H1 (cell line): Measurements from ENCODE around the gene WDR59. TPM values are rescaled to one million over a fixed set of nuclear protein-coding genes. Genes with fewer than 3 reads are reported as not detected.

ENCODE experiments used
- CTCF ChIA-PET: fragments of 300-600 bp; sonication (Branson Sonifier 250); formaldehyde crosslinking; loops from one replicate; lab custom pipeline; 2021; ENCODE audit not compliant: partially characterized antibody; lab: Charles Lee
- POLR2A ChIA-PET: fragments of 300-600 bp; sonication (Branson Sonifier 250); formaldehyde crosslinking; loops from one replicate; lab custom pipeline; 2021; ENCODE audit warnings: inconsistent platforms; ENCODE audit not compliant: partially characterized antibody; lab: Charles Lee
- DNase-seq, 2 experiments: peaks; one replicate each; pipeline versions ENCODE4 v3.0.0 to v3.0.0-alpha.2; 2010 to 2022; ENCODE audit warnings: low spot score in 2 of 2, low read depth in 1 of 2, mixed read lengths in 1 of 2
- FAIRE-seq: peaks from 2 replicates; lab custom pipeline; 2011; peaks lifted over from hg19 to GRCh38; lab: Jason Lieb, UNC
- H2AFZ ChIP-seq: 2 replicates; pipeline ENCODE4 v1.8.1; 2012; ENCODE audit warnings: low read length, inconsistent platforms
- H2AK5ac ChIP-seq: 2 replicates; pipeline ENCODE4 v1.6.1; 2013; ENCODE audit warnings: low read depth, low read length
- H2BK120ac ChIP-seq: replicated peaks from 2 replicates; pipeline ENCODE3; 2013; ENCODE audit warnings: low read depth, low read length, inconsistent platforms
- H2BK12ac ChIP-seq: 2 replicates; pipeline ENCODE4 v1.6.1; 2013; ENCODE audit warnings: low read depth, low read length
- H2BK15ac ChIP-seq: 2 replicates; pipeline ENCODE4 v1.6.1; 2013; ENCODE audit warnings: low read length
- H2BK20ac ChIP-seq: 2 replicates; pipeline ENCODE4 v1.6.1; 2013; ENCODE audit warnings: low read length
- H2BK5ac ChIP-seq: 2 replicates; pipeline ENCODE4 v1.6.1; 2013; ENCODE audit warnings: low read depth, low read length
- H3K14ac ChIP-seq: 2 replicates; pipeline ENCODE4 v1.6.1; 2013; ENCODE audit warnings: inconsistent platforms; ENCODE audit not compliant: insufficient read length
- H3K18ac ChIP-seq: 2 replicates; pipeline ENCODE4 v1.6.1; 2013; ENCODE audit warnings: low read length; ENCODE audit errors: extremely low read depth
- H3K23ac ChIP-seq: 2 replicates; pipeline ENCODE4 v1.6.1; 2013; ENCODE audit warnings: inconsistent platforms; ENCODE audit not compliant: insufficient read length
- H3K23me2 ChIP-seq: 2 replicates; pipeline ENCODE4 v1.6.1; 2013; ENCODE audit warnings: low read depth, low read length
- H3K27ac ChIP-seq: 2 replicates; pipeline ENCODE4 v1.6.1; 2011; ENCODE audit warnings: low read depth, low read length, inconsistent platforms
- H3K27me3 ChIP-seq, 4 experiments: replicated peaks in 1 of 4; 1 replicate in 1 of 4; 2 replicates in 3 of 4; pipeline versions ENCODE4 v1.6.1 to v1.8.1; 2011 to 2013; ENCODE audit warnings: low read length in 3 of 4, mild to moderate bottlenecking in 3 of 4, inconsistent platforms in 2 of 4, mixed read lengths in 2 of 4, moderate library complexity in 1 of 4; ENCODE audit not compliant: control insufficient read depth in 3 of 4, insufficient read depth in 3 of 4; ENCODE audit errors: extremely low read depth in 1 of 4
- H3K36me3 ChIP-seq, 4 experiments: 2 replicates each; pipeline versions ENCODE4 v1.6.1 to v1.8.1; 2011 to 2013; ENCODE audit warnings: mild to moderate bottlenecking in 4 of 4, low read length in 3 of 4, moderate library complexity in 2 of 4, control low read depth in 1 of 4, inconsistent platforms in 1 of 4; ENCODE audit not compliant: insufficient read depth in 4 of 4, control insufficient read depth in 2 of 4
- H3K4ac ChIP-seq: replicated peaks from 2 replicates; pipeline ENCODE3; 2013; ENCODE audit warnings: low read length, low read depth, mixed read lengths, inconsistent platforms; ENCODE audit not compliant: insufficient read length
- H3K4me1 ChIP-seq, 4 experiments: replicated peaks in 1 of 4; 1 replicate in 1 of 4; 2 replicates in 3 of 4; pipeline versions ENCODE4 v1.6.1 to v1.8.1; 2011 to 2013; ENCODE audit warnings: low read length in 3 of 4, inconsistent platforms in 2 of 4, mixed read lengths in 1 of 4; ENCODE audit not compliant: insufficient read depth in 4 of 4, control insufficient read depth in 3 of 4
- H3K4me2 ChIP-seq, 2 experiments: 2 replicates each; pipeline versions ENCODE4 v1.6.1 to v1.8.1; 2011 to 2013; ENCODE audit warnings: low read depth in 2 of 2, low read length in 2 of 2, control low read depth in 1 of 2, inconsistent platforms in 1 of 2, mild to moderate bottlenecking in 1 of 2; ENCODE audit not compliant: insufficient read depth in 1 of 2
- H3K4me3 ChIP-seq, 4 experiments: fragments of 200-600, 300-600 bp in 1 of 4; sonication (generic), shearing (Covaris generic), sonication (Bioruptor Twin) in 1 of 4; 2 replicates each; pipeline versions ENCODE4 v1.5.1 to v1.8.1; 2011 to 2016; ENCODE audit warnings: low read length in 4 of 4, low read depth in 3 of 4, control low read depth in 2 of 4, inconsistent platforms in 2 of 4, mild to moderate bottlenecking in 2 of 4, mixed read lengths in 1 of 4, moderate library complexity in 1 of 4; ENCODE audit not compliant: insufficient read depth in 2 of 4; ENCODE audit errors: extremely low read depth in 1 of 4
- H3K56ac ChIP-seq: replicated peaks from 2 replicates; pipeline ENCODE3; 2013; ENCODE audit warnings: low read depth, mild to moderate bottlenecking, mixed read lengths, low read length, inconsistent platforms; ENCODE audit not compliant: insufficient read length
- H3K79me1 ChIP-seq: 2 replicates; pipeline ENCODE4 v1.6.1; 2013; ENCODE audit warnings: low read depth, low read length, control low read depth
- H3K79me2 ChIP-seq, 2 experiments: 2 replicates each; pipeline versions ENCODE4 v1.6.1 to v1.8.1; 2012 to 2013; ENCODE audit warnings: low read length in 2 of 2, mild to moderate bottlenecking in 2 of 2, inconsistent platforms in 1 of 2; ENCODE audit not compliant: insufficient read depth in 2 of 2, control insufficient read depth in 1 of 2
- H3K9ac ChIP-seq, 4 experiments: replicated peaks in 1 of 4; 1 replicate in 1 of 4; 2 replicates in 3 of 4; pipeline versions ENCODE4 v1.6.1 to v1.8.1; 2011 to 2013; ENCODE audit warnings: low read depth in 3 of 4, low read length in 3 of 4, control low read depth in 2 of 4, mild to moderate bottlenecking in 2 of 4, moderate library complexity in 2 of 4, inconsistent platforms in 1 of 4; ENCODE audit errors: extremely low read depth in 1 of 4
- H3K9me3 ChIP-seq, 2 experiments: 2 replicates each; pipeline versions ENCODE4 v1.6.1 to v1.8.1; 2012 to 2013; ENCODE audit warnings: mild to moderate bottlenecking in 2 of 2, moderate library complexity in 2 of 2, control low read depth in 1 of 2, inconsistent platforms in 1 of 2, low read depth in 1 of 2, low read length in 1 of 2, mixed read lengths in 1 of 2; ENCODE audit not compliant: insufficient read depth in 2 of 2
- H4K20me1 ChIP-seq, 2 experiments: replicated peaks in 1 of 2; 2 replicates each; pipeline versions ENCODE3 to v1.8.1; 2011 to 2013; ENCODE audit warnings: inconsistent platforms in 2 of 2, low read length in 2 of 2, mild to moderate bottlenecking in 1 of 2; ENCODE audit not compliant: insufficient read depth in 2 of 2, control insufficient read depth in 1 of 2
- H4K5ac ChIP-seq: 2 replicates; pipeline ENCODE4 v1.6.1; 2013; ENCODE audit warnings: low read length, low read depth, mixed read lengths, inconsistent platforms; ENCODE audit not compliant: insufficient read length
- H4K8ac ChIP-seq: 2 replicates; pipeline ENCODE4 v1.8.0; 2013; ENCODE audit warnings: mild to moderate bottlenecking, moderate library complexity, low read length, inconsistent platforms; ENCODE audit not compliant: insufficient read depth; ENCODE audit errors: extremely low read depth
- H4K91ac ChIP-seq: replicated peaks from 2 replicates; pipeline ENCODE3; 2013; ENCODE audit warnings: low read length, mixed read lengths, inconsistent platforms; ENCODE audit not compliant: insufficient read length
- EGR1 ChIP-seq: IDR thresholded peaks from 2 replicates; pipeline ENCODE4 v1.6.1; 2011; ENCODE audit warnings: low read depth, low read length, borderline replicate concordance
- HDAC6 ChIP-seq: IDR thresholded peaks from one replicate; pipeline ENCODE4 v1.7.1; 2012; ENCODE audit warnings: low read depth, mild to moderate bottlenecking, inconsistent platforms, low read length, moderate library complexity
- KDM1A ChIP-seq: fragments of 200-600, 300-600 bp; sonication (generic); IDR thresholded peaks from 2 replicates; pipeline ENCODE4 v1.7.1; 2016; ENCODE audit warnings: mild to moderate bottlenecking, low read length, borderline replicate concordance
- MAX ChIP-seq: IDR thresholded peaks from 2 replicates; pipeline ENCODE4 v1.6.1; 2012; ENCODE audit warnings: inconsistent platforms
- POLR2A ChIP-seq, 2 experiments: IDR thresholded peaks; 1 replicate in 1 of 2; 2 replicates in 1 of 2; pipeline ENCODE4 v1.6.1; 2011; ENCODE audit warnings: low read depth in 2 of 2, low read length in 2 of 2, mild to moderate bottlenecking in 2 of 2; ENCODE audit errors: control extremely low read depth in 1 of 2
- SIX5 ChIP-seq: IDR thresholded peaks from 2 replicates; pipeline ENCODE4 v1.6.1; 2011; ENCODE audit warnings: mild to moderate bottlenecking, low read depth, low read length
- SP1 ChIP-seq: IDR thresholded peaks from 2 replicates; pipeline ENCODE4 v1.6.1; 2011; ENCODE audit warnings: low read depth, low read length
- SP2 ChIP-seq: IDR thresholded peaks from 2 replicates; pipeline ENCODE4 v1.6.1; 2012; ENCODE audit warnings: mild to moderate bottlenecking, low read length, inconsistent platforms
- SUZ12 ChIP-seq: fragments of 200-600 bp; sonication (generic); IDR thresholded peaks from 2 replicates; pipeline ENCODE4 v1.6.1; 2012; ENCODE audit warnings: mild to moderate bottlenecking, inconsistent platforms, low read length, moderate library complexity, mixed read lengths
- TBP ChIP-seq: IDR thresholded peaks from 2 replicates; pipeline ENCODE4 v1.6.1; 2011; ENCODE audit warnings: low read depth, low read length, improper control_type of control experiment
- ZNF274 ChIP-seq: IDR thresholded peaks from 2 replicates; pipeline ENCODE4 v1.7.0; 2012; ENCODE audit warnings: low read length, borderline replicate concordance; ENCODE audit errors: extremely low read depth
- WGBS, 2 experiments: shearing (Covaris generic) in 1 of 2; methylation state at CpG; one replicate each; pipeline versions ENCODE4 v1.1.6 to v1.1.7; 2013 to 2015; ENCODE audit warnings: low lambda C conversion rate in 2 of 2, mixed read lengths in 2 of 2, inconsistent platforms in 1 of 2, low coverage in 1 of 2, missing lambda C conversion rate in 1 of 2; ENCODE audit not compliant: insufficient replicate concordance in 2 of 2, insufficient coverage in 1 of 2, insufficient read length in 1 of 2; ENCODE audit errors: extremely low coverage in 1 of 2, missing lambda C conversion rate in 1 of 2; 5-methylcytosine and 5-hydroxymethylcytosine counted together
- polyA plus RNA-seq, 7 experiments: library from polyadenylated mRNA; depleted of rRNA in 3 of 7; stranded (reverse) in 5 of 7; unstranded in 2 of 7; fragments of >200 nt in 5 of 7; fragments of 200-250 nt in 2 of 7; gene quantifications; 1 replicate in 5 of 7; 2 replicates in 1 of 7; 4 replicates in 1 of 7; pipeline versions ENCODE4 v1.2.1 to v1.2.3, GENCODE V29; 2011 to 2013; ENCODE audit warnings: missing spikeins in 2 of 7, mixed read lengths in 2 of 7
- total RNA-seq: library from RNA; stranded (reverse); fragmentation: NEBNext Ultra II Directional; extraction: Animal tissue kit (Norgen Biotek cat#: 25700); gene quantifications from 2 replicates; pipeline ENCODE4 v1.2.1, GENCODE V29; 2021

The WDR59 gene
- total and polyA plus RNA-seq, 2 of the 8 experiments (the other 6 are each of a cell fraction or from before 2014, with no cell fraction given), result 84.2 to 124 TPM

- H3K27me3 ChIP-seq, result no peaks in the 10 kb centered on the region
- H2AK5ac ChIP-seq, result no peak overlapping the region
- H2BK120ac ChIP-seq, result no peak overlapping the region
- H4K91ac ChIP-seq, result no peak overlapping the region
- no peak overlapping the region; a peak in 1 of 7 replicates for H3K9ac ChIP-seq
- 90% methylated on average over 11 of the region's 11 CpGs; no CpG with 5 or more reads in 1 of the 2 experiments for WGBS, 2 experiments
- H3K79me1 ChIP-seq, result no peaks in the 10 kb centered on the region
- H4K8ac ChIP-seq, result no peak overlapping the region
- no peaks in the 10 kb centered on the region for H4K20me1 ChIP-seq
- H3K56ac ChIP-seq, result no peak overlapping the region
- H3K4ac ChIP-seq, result no peak overlapping the region
- no peak overlapping the region for H2BK15ac ChIP-seq
- H3K23ac ChIP-seq, result no peak overlapping the region
- H3K36me3 ChIP-seq, result peaks cover 9 to 39% (median 23%) of the 10 kb centered on the region in 4 experiments
- no peak overlapping the region for H3K4me2 ChIP-seq
- no peak overlapping the region for H3K18ac ChIP-seq
- TF ChIP-seq SP1 (no peak), MAX (no peak), TBP (no peak), SP2 (no peak), SIX5 (no peak), HDAC6 (no peak), KDM1A (no peak), ZNF274 (no peak), EGR1 (no peak), POLR2A (IDR thresholded peaks at IDR 0.05; ENCODE audit: control extremely low read depth in 1 of 2, low read depth in 2 of 2, low read length in 2 of 2) (no peak), SUZ12 (no peak)
- H3K27ac ChIP-seq, result no peak overlapping the region
- no peaks in the 10 kb centered on the region; the same call in 1 of the 2 replicates for H3K23me2 ChIP-seq
- ChIA-PET POLR2A (interaction anchor here (1.6 kb wide), 1 partner anchor 11 kb away, joined by 3 read pairs; no protein-coding TSS in a partner anchor), CTCF (interaction anchor here (0.6 to 1.5 kb wide), 3 partner anchors 48 to 62 kb away, joined by 3 to 4 read pairs (median 3); no protein-coding TSS in a partner anchor)
- no peak overlapping the region for H4K5ac ChIP-seq
- H2BK5ac ChIP-seq, result no peak overlapping the region
- H2BK20ac ChIP-seq, result no peak overlapping the region
- no peak overlapping the region for H3K14ac ChIP-seq
- no peaks in the 10 kb centered on the region for H3K4me1 ChIP-seq
- no peak overlapping the region for H2AFZ ChIP-seq
- no peaks in the 10 kb centered on the region for H3K9me3 ChIP-seq
- H3K79me2 ChIP-seq, result no peaks in the 10 kb centered on the region; a peak in 1 of 4 replicates
- FAIRE-seq (no peak), DNase-seq (no peak)
- H3K4me3 ChIP-seq, result no peak overlapping the region
- no peak overlapping the region for H2BK12ac ChIP-seq
Measured at GRCh38 chr16:74922150-74923138, 62.5 kb downstream of the WDR59 start.
